ENCODE measurements around the gene SEZ6L2. TPM values are rescaled to one million over a fixed set of nuclear protein-coding genes. Genes with fewer than 3 reads are reported as not detected.

SEZ6L2 gene
- total RNA-seq, 1 experiment from 2014 or later = 70.7 TPM

DNA sequence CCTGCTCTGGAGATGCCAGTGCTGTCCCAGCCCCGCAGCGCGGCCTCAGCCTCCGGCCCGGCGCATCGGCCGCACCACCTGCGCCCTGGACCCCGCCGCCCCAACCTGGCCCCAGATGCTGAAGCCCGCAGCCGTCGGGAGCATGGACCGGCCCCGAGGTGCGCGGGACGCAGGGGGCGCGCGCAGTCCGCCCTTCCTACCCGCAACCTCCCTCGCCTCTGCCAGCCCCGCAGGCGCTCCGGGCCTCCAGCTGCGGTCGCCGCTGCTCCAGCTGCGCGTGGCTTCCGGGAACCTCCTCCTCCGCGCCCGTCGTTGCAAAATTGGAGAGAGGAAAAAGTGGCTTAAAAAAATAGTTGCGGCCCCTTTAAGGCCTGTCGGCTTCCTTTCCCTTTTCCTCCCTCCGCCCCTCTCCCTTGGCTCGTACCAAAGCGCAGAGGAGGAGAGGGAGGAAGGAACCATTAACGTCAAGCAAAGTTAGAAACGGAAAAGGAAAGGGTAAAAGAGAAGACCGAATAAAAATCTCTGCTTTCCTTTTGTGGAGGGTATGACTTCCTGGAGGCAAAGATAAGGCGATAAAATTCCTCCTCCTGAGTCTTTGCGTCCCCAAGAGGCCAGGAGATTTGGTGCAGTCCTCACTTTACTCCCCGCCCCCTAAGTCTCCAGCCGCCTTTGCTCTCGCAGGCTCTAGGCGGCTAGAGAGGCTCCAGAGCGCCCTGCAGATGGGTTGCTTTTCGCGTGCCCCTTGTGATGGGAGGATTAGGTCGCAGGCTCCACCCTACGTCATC lies 36.3 kb downstream of the SEZ6L2 start, which contains the start of gene CDIPT:
TSS of gene CDIPT (minus strand) at position 343 of the 785 bp plus-strand sequence. CDS start 369 bp downstream, outside the sequence.
- ATAC-seq = peak; percentile 99
- TF ChIP-seq SIN3A (IDR thresholded peaks at IDR 0.05; ENCODE audit: borderline replicate concordance, insufficient read depth, low read depth, low read length) (peak; percentile 26; the same call in 1 of the 2 replicates), POLR2AphosphoS5 (IDR thresholded peaks at IDR 0.05; ENCODE audit: low read depth, low read length) (peak; percentile 64), TCF7L2 (IDR thresholded peaks at IDR 0.05; ENCODE audit: low read depth, low read length) (peak; percentile 93)
- TF ChIP-seq, protein P1, sequence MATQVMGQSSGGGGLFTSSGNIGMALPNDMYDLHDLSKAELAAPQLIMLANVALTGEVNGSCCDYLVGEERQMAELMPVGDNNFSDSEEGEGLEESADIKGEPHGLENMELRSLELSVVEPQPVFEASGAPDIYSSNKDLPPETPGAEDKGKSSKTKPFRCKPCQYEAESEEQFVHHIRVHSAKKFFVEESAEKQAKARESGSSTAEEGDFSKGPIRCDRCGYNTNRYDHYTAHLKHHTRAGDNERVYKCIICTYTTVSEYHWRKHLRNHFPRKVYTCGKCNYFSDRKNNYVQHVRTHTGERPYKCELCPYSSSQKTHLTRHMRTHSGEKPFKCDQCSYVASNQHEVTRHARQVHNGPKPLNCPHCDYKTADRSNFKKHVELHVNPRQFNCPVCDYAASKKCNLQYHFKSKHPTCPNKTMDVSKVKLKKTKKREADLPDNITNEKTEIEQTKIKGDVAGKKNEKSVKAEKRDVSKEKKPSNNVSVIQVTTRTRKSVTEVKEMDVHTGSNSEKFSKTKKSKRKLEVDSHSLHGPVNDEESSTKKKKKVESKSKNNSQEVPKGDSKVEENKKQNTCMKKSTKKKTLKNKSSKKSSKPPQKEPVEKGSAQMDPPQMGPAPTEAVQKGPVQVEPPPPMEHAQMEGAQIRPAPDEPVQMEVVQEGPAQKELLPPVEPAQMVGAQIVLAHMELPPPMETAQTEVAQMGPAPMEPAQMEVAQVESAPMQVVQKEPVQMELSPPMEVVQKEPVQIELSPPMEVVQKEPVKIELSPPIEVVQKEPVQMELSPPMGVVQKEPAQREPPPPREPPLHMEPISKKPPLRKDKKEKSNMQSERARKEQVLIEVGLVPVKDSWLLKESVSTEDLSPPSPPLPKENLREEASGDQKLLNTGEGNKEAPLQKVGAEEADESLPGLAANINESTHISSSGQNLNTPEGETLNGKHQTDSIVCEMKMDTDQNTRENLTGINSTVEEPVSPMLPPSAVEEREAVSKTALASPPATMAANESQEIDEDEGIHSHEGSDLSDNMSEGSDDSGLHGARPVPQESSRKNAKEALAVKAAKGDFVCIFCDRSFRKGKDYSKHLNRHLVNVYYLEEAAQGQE (IDR thresholded peaks at IDR 0.05; ENCODE audit: insufficient read depth in 1 of 2, low read depth in 2 of 2, low read length in 1 of 2) = peak in 1 of 2 experiments; percentile 63; a peak in 1 of 4 replicates
- TF ChIP-seq, protein P2, sequence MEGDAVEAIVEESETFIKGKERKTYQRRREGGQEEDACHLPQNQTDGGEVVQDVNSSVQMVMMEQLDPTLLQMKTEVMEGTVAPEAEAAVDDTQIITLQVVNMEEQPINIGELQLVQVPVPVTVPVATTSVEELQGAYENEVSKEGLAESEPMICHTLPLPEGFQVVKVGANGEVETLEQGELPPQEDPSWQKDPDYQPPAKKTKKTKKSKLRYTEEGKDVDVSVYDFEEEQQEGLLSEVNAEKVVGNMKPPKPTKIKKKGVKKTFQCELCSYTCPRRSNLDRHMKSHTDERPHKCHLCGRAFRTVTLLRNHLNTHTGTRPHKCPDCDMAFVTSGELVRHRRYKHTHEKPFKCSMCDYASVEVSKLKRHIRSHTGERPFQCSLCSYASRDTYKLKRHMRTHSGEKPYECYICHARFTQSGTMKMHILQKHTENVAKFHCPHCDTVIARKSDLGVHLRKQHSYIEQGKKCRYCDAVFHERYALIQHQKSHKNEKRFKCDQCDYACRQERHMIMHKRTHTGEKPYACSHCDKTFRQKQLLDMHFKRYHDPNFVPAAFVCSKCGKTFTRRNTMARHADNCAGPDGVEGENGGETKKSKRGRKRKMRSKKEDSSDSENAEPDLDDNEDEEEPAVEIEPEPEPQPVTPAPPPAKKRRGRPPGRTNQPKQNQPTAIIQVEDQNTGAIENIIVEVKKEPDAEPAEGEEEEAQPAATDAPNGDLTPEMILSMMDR (IDR thresholded peaks at IDR 0.05) = peak; percentile 87
- intact Hi-C loops (cut with micrococcal nuclease; ENCODE audit: unreplicated experiment) (no loop called here), in situ Hi-C loops (cut with HindIII; ENCODE audit: low pct_unique_long_range_greater_than_20kb, low sequenced_read_pairs) (no loop called here)
- Histone ChIP-seq H3K36me3 (ENCODE audit: control insufficient read depth, insufficient read depth, low read length) (no peaks in the 10 kb centered on the region), H3K4me1 (ENCODE audit: control insufficient read depth, insufficient read depth, low read length) (no peaks in the 10 kb centered on the region), H3K9me3 (ENCODE audit: control insufficient read depth, insufficient read depth, low read depth, low read length) (no peaks in the 10 kb centered on the region), H3K4me3 (ENCODE audit: low read depth in 2 of 2, low read length in 2 of 2) (peak within 1 kb of the TSS; percentile 75 to 81), H3K27ac (ENCODE audit: low read length) (peak within 1 kb of the TSS; percentile 98), H3K27me3 (ENCODE audit: control insufficient read depth, insufficient read depth, low read length) (no peaks in the 10 kb centered on the region)
- DNase-seq (ENCODE audit: low read depth, low spot score) = peak; percentile 92
- TSS peak; percentile 93 for BruUV-seq (replicated peaks)
- CTCF ChIA-PET = interaction anchor here (0.7 to 1.0 kb wide), 2 partner anchors 15 to 169 kb away, joined by 3 to 7 read pairs; no protein-coding TSS in a partner anchor
- POLR2A ChIA-PET = no interaction called here

DNA sequence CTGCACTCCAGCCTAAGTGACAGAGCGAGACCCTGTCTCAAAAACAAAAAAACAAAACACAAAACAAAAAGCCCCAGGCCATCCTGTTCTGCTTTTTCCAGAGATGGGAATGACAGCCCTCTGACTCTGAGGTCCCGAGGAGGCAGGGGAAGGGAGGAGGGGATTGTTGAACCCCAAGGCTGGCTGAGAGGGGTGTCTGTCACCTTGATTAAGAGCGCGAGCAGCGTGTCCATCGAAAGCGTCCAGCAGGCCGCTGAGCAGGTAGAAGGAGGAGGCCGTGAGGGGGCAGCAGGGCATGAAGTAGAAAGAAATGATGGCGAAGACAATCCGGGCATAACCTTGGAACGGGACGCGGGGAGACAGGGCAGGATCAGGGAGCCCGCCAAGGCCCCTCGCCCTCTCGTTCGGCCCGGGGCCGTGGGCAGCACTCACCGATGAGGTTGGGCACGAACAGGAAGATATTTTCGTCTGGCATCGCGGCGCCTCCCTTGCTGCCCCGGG lies 36.9 kb downstream of the SEZ6L2 start:
- POLR2A ChIA-PET = no interaction called here
- TF ChIP-seq POLR2AphosphoS5 (IDR thresholded peaks at IDR 0.05; ENCODE audit: low read depth, low read length) (no peak), SIN3A (IDR thresholded peaks at IDR 0.05; ENCODE audit: borderline replicate concordance, insufficient read depth, low read depth, low read length) (no peak), TCF7L2 (IDR thresholded peaks at IDR 0.05; ENCODE audit: low read depth, low read length) (no peak)
- TF ChIP-seq, protein P2 (IDR thresholded peaks at IDR 0.05) = no peak
- TF ChIP-seq, protein P1 (IDR thresholded peaks at IDR 0.05; ENCODE audit: insufficient read depth in 1 of 2, low read depth in 2 of 2, low read length in 1 of 2) = no peak
- CTCF ChIA-PET = interaction anchor here (0.7 kb wide), 1 partner anchor 170 kb away, joined by 7 read pairs; no protein-coding TSS in a partner anchor

More for the DNA sequence above, 36.9 kb downstream of the SEZ6L2 start:
- DNase-seq (ENCODE audit: low read depth, low spot score) (no peak), ATAC-seq (peak; percentile 35)
- H3K4me3 ChIP-seq (ENCODE audit: low read depth in 2 of 2, low read length in 2 of 2) = peak overlapping the region; percentile 75 to 81
- in situ Hi-C loops (cut with HindIII; ENCODE audit: low pct_unique_long_range_greater_than_20kb, low sequenced_read_pairs) = no loop called here
- peak overlapping the region; percentile 51 for H3K27ac ChIP-seq (ENCODE audit: low read length)
- no peaks in the 10 kb centered on the region for H3K4me1 ChIP-seq (ENCODE audit: control insufficient read depth, insufficient read depth, low read length)
- H3K27me3 ChIP-seq (ENCODE audit: control insufficient read depth, insufficient read depth, low read length) = no peaks in the 10 kb centered on the region
- BruUV-seq (replicated peaks) = no TSS peak
- intact Hi-C loops (cut with micrococcal nuclease; ENCODE audit: unreplicated experiment) = no loop called here
- no peaks in the 10 kb centered on the region for H3K36me3 ChIP-seq (ENCODE audit: control insufficient read depth, insufficient read depth, low read length)
- no peaks in the 10 kb centered on the region for H3K9me3 ChIP-seq (ENCODE audit: control insufficient read depth, insufficient read depth, low read depth, low read length)
